ENCODE data around the gene ZWILCH.

The ZWILCH gene

DNA sequence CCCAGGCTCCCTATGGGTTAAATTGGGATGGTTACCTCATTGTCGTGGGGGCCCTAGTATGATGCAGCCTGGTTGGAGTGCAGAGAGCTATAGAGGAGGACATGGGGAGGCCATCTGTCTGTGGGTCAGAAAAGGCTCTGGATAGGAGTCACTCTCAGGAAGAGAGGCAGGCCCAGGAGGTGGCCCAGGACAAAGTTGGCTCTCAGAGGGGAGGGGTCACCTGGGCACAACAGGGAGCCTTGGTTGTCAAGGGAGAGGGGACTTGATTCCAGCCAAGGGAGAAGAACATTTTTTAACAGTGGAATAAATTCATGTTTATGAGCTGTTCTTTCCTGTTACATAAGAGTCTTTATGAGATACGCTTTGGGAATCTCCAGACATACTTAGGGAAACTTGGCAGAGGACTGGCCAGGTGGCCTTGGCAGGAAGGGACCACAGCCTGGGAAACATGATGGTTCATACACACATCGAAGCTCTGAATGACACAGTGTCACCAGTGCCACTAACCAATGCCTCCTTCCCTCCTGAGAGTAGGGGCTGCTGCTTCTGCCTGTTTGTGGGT, 88.2 kb downstream of the ZWILCH start:
- Histone ChIP-seq H3F3A (ENCODE audit: insufficient read depth, low read length) (no peaks in the 10 kb centered on the region), H3K9ac (ENCODE audit: low read length) (no peak overlapping the region), H3K27me3 (replicated peaks; ENCODE audit: insufficient read depth, low read length) (no peaks in the 10 kb centered on the region), H3K9me2 (replicated peaks; ENCODE audit: insufficient read depth, low read length) (no peaks in the 10 kb centered on the region), H2AFZ (ENCODE audit: low read length) (no peak overlapping the region), H3K27ac (ENCODE audit: low read length) (no peak overlapping the region), H3K4me2 (ENCODE audit: low read depth, low read length) (no peak overlapping the region), H3K4me3 (ENCODE audit: low read length) (no peak overlapping the region), H3K4me1 (ENCODE audit: low read length) (no peaks in the 10 kb centered on the region), H3K36me3 (replicated peaks; ENCODE audit: insufficient read depth, low read length) (no peaks in the 10 kb centered on the region), H3K9me3 (replicated peaks; ENCODE audit: insufficient read depth, low read length) (no peaks in the 10 kb centered on the region), H3K79me2 (ENCODE audit: low read length) (no peaks in the 10 kb centered on the region), H4K20me1 (ENCODE audit: insufficient read depth, low read length) (no peaks in the 10 kb centered on the region)
- no peak for DNase-seq
- TF ChIP-seq EZH2 (optimal IDR thresholded peaks at IDR 0.05; ENCODE audit: low read depth, low read length), result no peak

DNA sequence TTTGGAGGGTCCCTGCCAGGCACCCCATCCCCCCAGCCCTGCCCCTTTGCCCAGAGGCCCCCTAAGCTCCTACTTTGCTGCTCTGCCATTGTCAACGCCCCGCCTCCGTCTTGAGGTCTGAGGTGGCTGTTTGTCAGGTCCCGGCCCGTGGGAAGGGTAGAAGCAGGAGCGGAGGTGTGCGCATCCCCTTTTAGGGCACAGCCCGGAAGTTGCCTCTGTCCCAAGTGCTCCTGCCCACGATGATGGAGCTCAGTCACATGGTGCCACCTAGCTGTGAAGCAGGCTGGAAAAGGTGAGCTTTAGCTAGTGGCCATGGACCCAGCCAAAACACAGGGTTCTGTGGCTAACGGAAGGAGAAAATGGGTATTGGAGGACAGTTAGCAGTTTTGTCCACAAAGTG, 89.2 kb downstream of the ZWILCH start:
- no peak for TF ChIP-seq EZH2 (optimal IDR thresholded peaks at IDR 0.05; ENCODE audit: low read depth, low read length)
- no peak for TF ChIP-seq EZH2phosphoT487 (IDR thresholded peaks at IDR 0.05; ENCODE audit: low read length)
- TF ChIP-seq, protein P1, sequence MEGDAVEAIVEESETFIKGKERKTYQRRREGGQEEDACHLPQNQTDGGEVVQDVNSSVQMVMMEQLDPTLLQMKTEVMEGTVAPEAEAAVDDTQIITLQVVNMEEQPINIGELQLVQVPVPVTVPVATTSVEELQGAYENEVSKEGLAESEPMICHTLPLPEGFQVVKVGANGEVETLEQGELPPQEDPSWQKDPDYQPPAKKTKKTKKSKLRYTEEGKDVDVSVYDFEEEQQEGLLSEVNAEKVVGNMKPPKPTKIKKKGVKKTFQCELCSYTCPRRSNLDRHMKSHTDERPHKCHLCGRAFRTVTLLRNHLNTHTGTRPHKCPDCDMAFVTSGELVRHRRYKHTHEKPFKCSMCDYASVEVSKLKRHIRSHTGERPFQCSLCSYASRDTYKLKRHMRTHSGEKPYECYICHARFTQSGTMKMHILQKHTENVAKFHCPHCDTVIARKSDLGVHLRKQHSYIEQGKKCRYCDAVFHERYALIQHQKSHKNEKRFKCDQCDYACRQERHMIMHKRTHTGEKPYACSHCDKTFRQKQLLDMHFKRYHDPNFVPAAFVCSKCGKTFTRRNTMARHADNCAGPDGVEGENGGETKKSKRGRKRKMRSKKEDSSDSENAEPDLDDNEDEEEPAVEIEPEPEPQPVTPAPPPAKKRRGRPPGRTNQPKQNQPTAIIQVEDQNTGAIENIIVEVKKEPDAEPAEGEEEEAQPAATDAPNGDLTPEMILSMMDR (IDR thresholded peaks at IDR 0.05; ENCODE audit: low read length), result no peak
- no peak overlapping the region for H3K9ac ChIP-seq (ENCODE audit: low read length)
- no peaks in the 10 kb centered on the region for H3K27me3 ChIP-seq (replicated peaks; ENCODE audit: insufficient read depth, low read length)
- H2AFZ ChIP-seq (ENCODE audit: low read length), result no peak overlapping the region
- no peaks in the 10 kb centered on the region for H3F3A ChIP-seq (ENCODE audit: insufficient read depth, low read length)
- H3K4me2 ChIP-seq (ENCODE audit: low read depth, low read length), result no peak overlapping the region
- no peak overlapping the region for H3K27ac ChIP-seq (ENCODE audit: low read length)
- DNase-seq, result no peak
- no peaks in the 10 kb centered on the region for H4K20me1 ChIP-seq (ENCODE audit: insufficient read depth, low read length)
- H3K4me3 ChIP-seq (ENCODE audit: low read length), result no peak overlapping the region
- no peaks in the 10 kb centered on the region for H3K9me2 ChIP-seq (replicated peaks; ENCODE audit: insufficient read depth, low read length)
- no peaks in the 10 kb centered on the region for H3K4me1 ChIP-seq (ENCODE audit: low read length)
- H3K36me3 ChIP-seq (replicated peaks; ENCODE audit: insufficient read depth, low read length), result no peaks in the 10 kb centered on the region
- no peaks in the 10 kb centered on the region for H3K9me3 ChIP-seq (replicated peaks; ENCODE audit: insufficient read depth, low read length)
- no peaks in the 10 kb centered on the region for H3K79me2 ChIP-seq (ENCODE audit: low read length)

DNA sequence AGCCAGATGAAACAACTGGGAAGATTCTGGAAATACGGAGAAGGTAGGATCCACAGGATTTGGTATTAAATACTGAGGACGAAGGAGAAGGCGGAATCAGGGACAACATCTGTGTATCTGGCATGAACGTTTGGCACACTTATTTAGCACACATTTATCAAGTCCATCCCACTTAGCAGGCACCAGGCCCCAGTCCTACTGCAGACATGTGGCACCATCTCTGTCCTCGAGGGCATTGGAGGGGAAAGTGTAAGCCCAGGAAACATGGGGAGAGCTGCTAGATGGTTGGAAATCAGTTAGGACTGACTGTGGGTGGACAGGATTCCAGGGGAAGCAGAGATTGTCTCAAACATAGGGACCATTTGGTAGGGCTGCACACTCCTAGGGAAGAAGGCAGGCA, 89.7 kb downstream of the ZWILCH start:
- Histone ChIP-seq H3K27ac (ENCODE audit: low read length) (no peak overlapping the region), H3K9ac (ENCODE audit: low read length) (no peak overlapping the region), H3K27me3 (replicated peaks; ENCODE audit: insufficient read depth, low read length) (no peaks in the 10 kb centered on the region), H4K20me1 (ENCODE audit: insufficient read depth, low read length) (no peaks in the 10 kb centered on the region), H2AFZ (ENCODE audit: low read length) (no peak overlapping the region), H3K4me3 (ENCODE audit: low read length) (no peak overlapping the region), H3K9me3 (replicated peaks; ENCODE audit: insufficient read depth, low read length) (no peaks in the 10 kb centered on the region), H3K4me1 (ENCODE audit: low read length) (no peaks in the 10 kb centered on the region), H3K36me3 (replicated peaks; ENCODE audit: insufficient read depth, low read length) (no peaks in the 10 kb centered on the region), H3F3A (ENCODE audit: insufficient read depth, low read length) (no peaks in the 10 kb centered on the region), H3K79me2 (ENCODE audit: low read length) (no peaks in the 10 kb centered on the region), H3K9me2 (replicated peaks; ENCODE audit: insufficient read depth, low read length) (no peaks in the 10 kb centered on the region), H3K4me2 (ENCODE audit: low read depth, low read length) (no peak overlapping the region)
- TF ChIP-seq, protein P1 (IDR thresholded peaks at IDR 0.05; ENCODE audit: low read length), result no peak
- TF ChIP-seq EZH2phosphoT487 (IDR thresholded peaks at IDR 0.05; ENCODE audit: low read length) (no peak), EZH2 (optimal IDR thresholded peaks at IDR 0.05; ENCODE audit: low read depth, low read length) (no peak)
- no peak for DNase-seq

DNA sequence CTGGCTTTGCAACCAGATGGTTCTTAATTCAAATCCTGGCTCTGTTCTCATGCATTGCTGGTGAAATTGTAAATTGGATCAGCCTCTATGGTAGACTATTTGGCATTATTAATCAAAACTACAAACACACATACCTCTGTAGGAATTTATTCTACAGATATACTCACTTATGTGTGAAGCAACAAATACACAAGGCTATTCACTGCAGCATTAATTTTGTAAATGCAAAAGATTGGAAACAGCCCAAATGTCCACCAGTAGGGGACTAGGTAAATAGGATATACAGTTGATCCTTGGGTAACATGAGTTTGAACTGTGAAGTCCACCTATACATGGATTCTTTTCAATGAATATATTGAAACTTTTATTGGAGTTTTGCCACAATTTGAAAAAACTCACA, 90.2 kb downstream of the ZWILCH start:
- H3K4me1 ChIP-seq (ENCODE audit: low read length), result no peaks in the 10 kb centered on the region
- H3K4me2 ChIP-seq (ENCODE audit: low read depth, low read length), result no peak overlapping the region
- no peak overlapping the region for H2AFZ ChIP-seq (ENCODE audit: low read length)
- no peaks in the 10 kb centered on the region for H3K36me3 ChIP-seq (replicated peaks; ENCODE audit: insufficient read depth, low read length)
- no peak overlapping the region for H3K4me3 ChIP-seq (ENCODE audit: low read length)
- TF ChIP-seq, protein P1 (IDR thresholded peaks at IDR 0.05; ENCODE audit: low read length), result no peak
- no peak for TF ChIP-seq EZH2 (optimal IDR thresholded peaks at IDR 0.05; ENCODE audit: low read depth, low read length)
- no peak for TF ChIP-seq EZH2phosphoT487 (IDR thresholded peaks at IDR 0.05; ENCODE audit: low read length)
- H3K9me2 ChIP-seq (replicated peaks; ENCODE audit: insufficient read depth, low read length), result no peaks in the 10 kb centered on the region
- H3K27ac ChIP-seq (ENCODE audit: low read length), result no peak overlapping the region
- H3K9ac ChIP-seq (ENCODE audit: low read length), result no peak overlapping the region
- no peaks in the 10 kb centered on the region for H3K27me3 ChIP-seq (replicated peaks; ENCODE audit: insufficient read depth, low read length)
- no peak for DNase-seq
- no peaks in the 10 kb centered on the region for H3K79me2 ChIP-seq (ENCODE audit: low read length)
- H3F3A ChIP-seq (ENCODE audit: insufficient read depth, low read length), result no peaks in the 10 kb centered on the region
- no peaks in the 10 kb centered on the region for H3K9me3 ChIP-seq (replicated peaks; ENCODE audit: insufficient read depth, low read length)
- H4K20me1 ChIP-seq (ENCODE audit: insufficient read depth, low read length), result no peaks in the 10 kb centered on the region
